HG03354 (cell line): ENCODE data around the gene USH2A.

Source experiments
- ATAC-seq: cut with Tn5 transposase; IDR thresholded peaks from one replicate; pipeline ENCODE4 v1.9.1; 2021; ENCODE audit warnings: mild to moderate bottlenecking; ENCODE audit not compliant: unreplicated experiment, poor library complexity, severe bottlenecking

The USH2A gene

GRCh38 chr1:215704089-215704860, 719.0 kb downstream of the USH2A start:
- ATAC-seq: peak; percentile 53

GRCh38 chr1:215682232-215682631, 741.0 kb downstream of the USH2A start:
- ATAC-seq: no peak

- ATAC-seq: no peak
Measured at GRCh38 chr1:215681041-215681440, 742.2 kb downstream of the USH2A start.

- no peak for ATAC-seq
Measured at GRCh38 chr1:215679231-215679630, 744.0 kb downstream of the USH2A start.

GRCh38 chr1:215677112-215677511, 746.1 kb downstream of the USH2A start:
- ATAC-seq: no peak

- no peak for ATAC-seq
Measured at GRCh38 chr1:215673943-215674342, 749.3 kb downstream of the USH2A start.

GRCh38 chr1:215672482-215672881, 750.8 kb downstream of the USH2A start:
- ATAC-seq: no peak

GRCh38 chr1:215669806-215670491, 753.3 kb downstream of the USH2A start:
- ATAC-seq: no peak

GRCh38 chr1:215667761-215668160, 755.5 kb downstream of the USH2A start:
- no peak for ATAC-seq

GRCh38 chr1:215665215-215665614, 758.0 kb downstream of the USH2A start:
- ATAC-seq: no peak

- ATAC-seq: no peak
Measured at GRCh38 chr1:215661033-215661432, 762.2 kb downstream of the USH2A start.

GRCh38 chr1:215660259-215660658, 763.0 kb downstream of the USH2A start:
- ATAC-seq: no peak

GRCh38 chr1:215657047-215657446, 766.2 kb downstream of the USH2A start:
- no peak for ATAC-seq

GRCh38 chr1:215652371-215652770, 770.9 kb downstream of the USH2A start:
- no peak for ATAC-seq

- ATAC-seq: no peak
Measured at GRCh38 chr1:215651867-215652266, 771.4 kb downstream of the USH2A start.

GRCh38 chr1:215650446-215651149, 772.6 kb downstream of the USH2A start:
- ATAC-seq: no peak

GRCh38 chr1:215648957-215649356, 774.3 kb downstream of the USH2A start:
- ATAC-seq: no peak

- ATAC-seq: no peak
Measured at GRCh38 chr1:215647738-215648137, 775.5 kb downstream of the USH2A start.

- no peak for ATAC-seq
Measured at GRCh38 chr1:215645861-215646260, 777.4 kb downstream of the USH2A start.

- ATAC-seq: no peak
Measured at GRCh38 chr1:215645182-215645581, 778.1 kb downstream of the USH2A start.
